ENCODE measurements around the gene DNAH7.

DNA sequence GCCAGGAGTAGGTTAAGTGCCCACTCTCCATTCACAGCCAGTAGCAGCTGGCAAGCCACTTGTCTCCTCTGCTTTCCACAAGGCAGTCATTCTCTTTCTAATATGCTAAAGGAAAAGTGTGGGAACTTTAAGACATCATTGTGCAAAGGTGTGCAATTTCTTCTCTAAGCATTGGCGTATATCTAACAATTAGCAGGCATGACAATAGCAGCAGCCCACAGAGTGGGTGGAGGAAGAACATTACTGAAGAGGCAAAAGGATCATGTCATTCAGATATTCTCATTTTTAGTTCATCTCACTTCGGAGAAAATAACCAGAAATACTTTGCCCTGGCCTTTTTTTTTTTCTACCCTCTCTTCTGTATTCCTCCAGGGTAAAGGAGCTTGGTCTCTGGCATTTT is 177.6 kb downstream of the DNAH7 start:
- no peak for TF ChIP-seq POLR2AphosphoS5 (IDR thresholded peaks at IDR 0.05; ENCODE audit: borderline replicate concordance, low read depth, low read length)
- TF ChIP-seq EZH2 (IDR thresholded peaks at IDR 0.05) = no peak
